GM21526 (cell line): ENCODE results near the gene LSM4.

Source experiments
- ATAC-seq: cut with Tn5 transposase; IDR thresholded peaks from one replicate; pipeline ENCODE4 v1.9.1; 2021; ENCODE audit warnings: moderate library complexity; ENCODE audit not compliant: unreplicated experiment, low FRiP score

LSM4 gene

DNA sequence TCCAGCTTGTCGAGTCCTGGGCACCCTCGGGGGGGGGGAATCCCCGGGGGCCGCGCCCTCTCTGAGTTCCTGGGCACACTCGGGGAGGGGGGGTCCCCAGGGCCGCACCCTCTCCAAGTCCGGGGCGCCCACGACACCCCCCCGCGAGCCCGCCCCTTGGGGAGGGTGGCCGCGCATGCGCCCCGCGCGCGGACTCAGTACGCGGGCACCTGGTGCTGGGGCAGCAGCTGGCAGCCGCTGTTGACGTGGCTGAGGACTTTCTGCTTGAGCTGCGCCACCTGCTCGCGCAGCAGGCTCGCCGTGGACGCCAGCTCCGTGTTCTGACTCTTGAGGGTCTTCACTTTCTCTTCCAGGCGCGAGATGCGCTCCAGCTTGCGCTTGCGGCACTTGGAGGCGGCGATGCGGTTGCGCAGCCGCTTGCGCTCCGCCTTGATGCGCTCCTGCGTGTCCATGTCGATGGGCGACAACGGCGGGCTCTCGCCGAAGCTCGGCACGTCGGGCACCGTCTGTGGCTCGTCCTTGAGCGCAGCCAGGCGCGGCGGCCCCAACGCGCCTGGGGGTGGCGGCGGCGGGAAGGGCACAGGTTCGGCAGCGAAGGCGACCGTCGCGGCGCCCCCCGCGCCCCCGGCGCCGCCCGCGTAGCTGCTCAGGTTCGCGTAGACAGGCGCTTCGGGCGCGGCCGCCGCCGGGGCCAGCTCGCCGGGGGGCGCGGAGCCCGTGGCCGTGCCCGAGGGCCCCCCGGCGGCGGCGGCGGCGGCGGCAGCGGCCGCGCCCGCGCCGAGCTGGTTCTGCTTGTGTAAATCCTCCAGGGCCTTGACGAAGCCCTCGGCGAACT lies 42.4 kb downstream of the LSM4 start:
- no peak for ATAC-seq

DNA sequence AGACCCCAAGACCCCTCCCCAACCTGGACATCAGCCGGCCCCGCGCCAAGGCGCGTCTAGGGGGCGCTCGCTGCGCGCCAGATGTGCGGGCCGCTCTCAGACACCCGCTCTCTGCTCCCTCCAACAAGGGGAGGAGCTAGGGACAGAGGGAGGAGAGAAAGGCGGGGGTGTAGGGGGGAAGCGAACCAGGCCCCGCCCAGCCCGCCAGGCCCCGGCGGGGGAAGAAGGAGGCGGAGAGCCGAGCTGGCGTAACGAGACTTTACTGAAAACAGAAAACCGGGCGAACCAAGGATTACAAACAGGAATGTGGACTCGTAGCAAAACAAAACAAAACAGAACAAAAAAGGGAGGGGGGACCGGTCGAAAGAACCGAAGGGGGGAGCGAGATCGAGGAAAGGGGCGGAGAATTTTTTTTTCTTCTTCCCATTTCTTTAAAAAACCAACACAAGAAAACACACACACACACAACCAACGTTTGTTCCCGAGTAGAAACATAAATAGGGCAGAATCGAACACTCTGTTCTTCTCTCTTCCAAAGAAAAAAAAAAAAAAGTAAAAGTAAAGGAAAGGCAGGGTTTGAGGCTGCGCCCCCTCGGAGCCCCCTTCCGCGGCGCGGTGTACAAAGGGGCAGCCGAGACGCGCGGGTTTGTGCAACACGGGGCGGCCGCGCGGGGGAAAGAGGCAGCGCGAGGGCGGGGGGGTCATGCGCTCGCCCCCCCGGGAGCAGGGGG lies 43.2 kb downstream of the LSM4 start:
- ATAC-seq: no peak

DNA sequence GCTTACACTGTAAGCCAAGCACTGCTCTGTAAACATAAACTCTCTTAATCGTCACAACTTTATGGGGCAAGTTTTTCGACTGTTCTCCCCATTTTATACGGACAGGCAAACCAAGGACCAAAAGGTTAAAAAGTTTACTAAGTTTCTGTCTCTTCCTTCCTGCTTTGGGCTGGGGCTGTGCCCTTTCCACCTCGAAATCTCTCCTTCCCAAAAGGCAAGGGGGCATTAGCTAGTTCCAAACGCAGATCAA lies 43.7 kb downstream of the LSM4 start:
- no peak for ATAC-seq

DNA sequence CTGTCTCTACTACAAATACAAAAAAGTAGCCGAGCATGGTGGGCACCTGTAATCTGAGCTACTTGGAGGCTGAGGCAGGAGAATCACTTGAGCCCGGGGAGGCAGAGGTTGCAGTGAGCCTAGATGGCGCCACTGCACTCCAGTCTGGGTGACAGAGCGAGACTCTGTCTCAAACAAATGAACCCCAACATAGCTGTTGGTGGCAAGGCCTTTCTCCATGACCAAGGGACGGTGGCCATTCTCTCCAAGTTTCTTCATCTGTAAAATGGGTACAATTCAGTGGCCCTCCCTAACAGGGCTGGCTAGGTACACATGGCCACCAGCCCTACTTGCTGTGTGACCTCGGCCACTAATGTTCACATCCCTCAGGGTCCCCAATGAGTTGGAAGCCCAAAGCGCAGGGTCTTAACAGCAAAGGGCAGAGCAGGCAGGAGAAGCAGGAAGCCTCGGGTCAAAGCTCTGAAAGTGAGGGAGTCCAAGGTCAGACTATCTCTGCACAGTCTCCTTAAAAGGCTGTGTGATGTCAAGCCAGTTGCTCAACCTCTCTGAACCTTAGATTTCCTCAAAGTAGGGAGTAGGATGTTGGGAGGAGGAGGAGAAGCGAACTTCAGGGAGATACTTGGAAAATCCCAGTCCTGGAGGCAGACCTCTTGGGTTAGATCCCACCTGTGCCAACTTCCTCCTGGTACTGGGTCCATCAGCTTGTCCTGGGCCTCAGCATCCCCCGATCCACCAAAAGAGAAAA lies 44.2 kb downstream of the LSM4 start:
- no peak for ATAC-seq

DNA sequence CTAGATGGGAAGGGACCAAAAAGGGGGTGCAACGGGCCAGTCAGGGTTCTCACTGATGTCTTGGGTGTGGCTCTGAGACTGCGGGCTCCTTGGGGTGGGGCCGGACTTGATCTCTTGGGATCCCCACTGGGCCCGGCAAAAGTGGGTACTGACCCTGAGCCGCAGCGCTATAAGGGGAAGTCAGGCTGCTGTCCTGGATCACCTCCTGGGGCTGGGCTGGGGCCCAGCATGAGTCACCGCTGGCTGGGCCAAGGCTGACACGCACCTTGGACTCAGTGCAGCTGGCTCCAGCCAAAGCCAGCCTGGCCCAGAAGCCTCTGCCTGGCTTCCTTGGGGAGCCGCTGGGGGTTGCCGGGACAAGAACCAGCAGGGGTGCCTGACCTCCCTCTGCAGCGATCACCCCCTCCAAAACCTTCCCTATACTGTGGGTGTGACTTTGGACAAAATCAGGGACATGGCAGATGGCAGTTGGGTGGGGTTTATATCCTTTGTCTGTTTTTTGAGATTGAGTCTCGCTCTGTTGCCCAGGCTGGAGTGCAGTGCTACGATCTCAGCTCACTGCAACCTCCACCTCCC lies 48.0 kb downstream of the LSM4 start:
- no peak for ATAC-seq

DNA sequence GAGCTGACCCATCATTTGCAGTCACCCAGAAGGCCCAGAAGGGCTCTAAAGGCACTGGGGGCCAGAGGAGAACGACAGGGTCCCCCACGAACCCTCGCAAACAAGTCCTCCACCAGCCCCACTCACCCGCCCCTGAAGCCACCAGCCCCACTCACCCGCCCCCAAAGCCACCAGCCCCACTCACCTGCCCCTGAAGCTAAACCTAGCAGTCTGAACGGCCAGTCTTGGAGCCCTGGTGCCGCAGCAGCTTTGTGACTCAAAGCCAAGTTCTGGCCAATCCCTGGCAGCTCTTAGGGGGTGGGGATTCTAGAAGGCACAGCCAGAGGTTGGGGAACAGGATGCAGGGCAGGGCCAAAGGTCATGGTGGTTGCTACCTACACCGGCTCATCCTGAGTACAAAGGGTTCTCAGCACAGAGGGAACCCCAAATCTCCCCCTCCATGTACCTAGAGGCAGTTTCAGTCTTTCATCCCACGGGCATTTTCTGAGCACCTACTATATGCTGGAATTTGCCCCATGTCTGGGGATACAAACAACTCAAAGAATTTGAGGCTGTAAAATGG lies 48.6 kb downstream of the LSM4 start, which contains the start of gene IQCN:
IQCN (minus strand) TSS at position 234 of the 562 bp plus-strand sequence. CDS start 4,974 bp downstream, outside the sequence.
- no peak for ATAC-seq

DNA sequence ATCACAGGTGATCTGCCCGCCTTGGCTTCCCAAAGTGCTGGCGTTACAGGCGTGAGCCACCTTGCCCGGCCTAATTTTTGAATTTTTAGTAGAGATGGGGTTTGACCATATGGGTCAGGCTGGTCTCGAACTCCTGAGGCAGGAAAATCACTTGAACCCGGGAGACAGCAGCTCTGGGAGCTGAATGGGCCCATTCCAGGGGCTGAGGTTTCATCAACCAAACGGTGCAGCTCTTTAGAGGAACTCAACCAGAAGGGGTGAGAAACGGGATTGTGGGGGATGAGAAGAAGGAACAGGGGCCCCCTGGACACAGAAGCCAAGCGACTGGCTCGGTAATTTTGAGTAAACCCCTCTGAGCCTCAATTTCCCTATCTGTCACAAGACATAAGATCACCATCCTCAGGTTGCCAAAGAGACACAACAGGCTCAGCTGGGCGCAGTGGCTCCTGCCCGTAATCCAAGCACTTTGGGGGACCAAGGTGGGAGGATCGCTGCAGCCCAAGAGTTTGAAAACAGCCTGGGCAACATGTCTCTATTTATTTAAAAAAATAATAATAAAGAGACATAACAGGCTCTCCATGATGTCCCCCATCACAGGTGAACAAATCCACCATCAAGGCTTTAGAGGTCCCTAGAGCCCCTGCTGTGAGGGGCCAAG lies 49.2 kb downstream of the LSM4 start:
- ATAC-seq: no peak

DNA sequence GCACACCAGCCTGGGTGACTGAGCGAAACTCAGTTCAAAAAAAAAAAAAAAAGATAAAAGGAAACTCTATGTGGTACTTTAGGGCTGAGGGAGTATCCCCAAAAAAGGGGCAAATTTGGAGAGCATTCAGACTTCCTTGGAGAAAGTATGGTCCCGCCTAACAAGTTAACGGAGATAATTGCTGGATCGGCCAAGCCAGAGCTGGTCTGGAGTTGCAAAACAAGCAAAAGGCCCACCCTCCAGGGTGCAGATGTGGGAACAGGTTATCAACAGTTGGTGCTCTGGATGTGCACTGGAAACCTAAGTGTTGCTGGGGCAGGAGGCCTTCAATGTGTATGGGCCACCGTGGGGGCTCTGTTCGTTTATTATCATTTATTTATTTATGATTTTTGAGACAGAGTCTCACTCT lies 51.4 kb downstream of the LSM4 start:
- no peak for ATAC-seq

DNA sequence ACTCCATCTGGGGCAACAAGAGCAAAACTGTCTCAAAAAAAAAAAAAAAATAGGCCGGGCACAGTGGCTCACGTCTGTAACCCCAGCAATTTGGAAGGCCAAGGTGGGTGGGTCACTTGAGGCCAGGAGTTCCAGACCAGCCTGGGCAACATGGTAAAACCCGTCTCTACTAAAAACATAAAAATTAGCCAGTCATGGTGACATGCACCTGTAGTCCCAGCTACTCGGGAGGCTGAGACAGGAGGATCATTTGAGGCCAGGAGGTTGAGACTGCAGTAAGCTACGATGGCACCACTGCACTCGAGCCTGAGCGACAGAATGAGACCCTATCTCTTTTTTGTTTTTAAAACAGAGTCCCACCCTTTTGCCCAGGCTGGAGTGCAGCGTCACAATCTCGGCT lies 52.5 kb downstream of the LSM4 start:
- ATAC-seq: no peak

DNA sequence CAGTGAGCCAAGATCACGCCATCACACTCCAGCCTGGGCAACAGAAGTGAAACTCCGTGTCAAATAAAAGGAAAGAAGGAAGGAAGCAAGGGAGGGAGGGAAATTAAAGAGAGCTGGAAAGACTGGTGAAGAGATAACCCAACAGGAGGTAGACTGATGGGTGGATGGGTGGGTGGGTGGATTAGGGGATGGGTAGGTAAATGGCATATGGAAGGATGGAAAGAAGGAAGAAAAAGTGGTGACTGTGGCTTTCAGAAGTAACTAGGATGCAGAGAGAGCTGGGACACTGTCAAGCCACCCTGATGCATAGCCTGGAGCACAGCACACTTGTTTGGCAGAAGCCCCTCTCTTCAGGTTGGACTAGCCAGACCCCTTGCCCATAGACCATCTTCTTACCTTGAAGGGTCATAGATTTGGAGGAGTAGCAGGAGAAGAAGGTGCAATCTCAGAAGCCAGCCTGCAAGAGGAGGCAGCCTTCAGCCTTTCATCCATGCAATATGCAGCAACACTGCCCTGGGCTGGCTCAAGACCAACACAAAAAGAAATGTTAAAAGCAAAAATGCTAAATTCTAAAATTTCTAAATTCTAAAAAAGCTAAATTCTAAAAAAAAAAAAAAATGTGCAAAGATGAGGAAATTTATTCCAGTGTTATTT lies 53.7 kb downstream of the LSM4 start:
- no peak for ATAC-seq

DNA sequence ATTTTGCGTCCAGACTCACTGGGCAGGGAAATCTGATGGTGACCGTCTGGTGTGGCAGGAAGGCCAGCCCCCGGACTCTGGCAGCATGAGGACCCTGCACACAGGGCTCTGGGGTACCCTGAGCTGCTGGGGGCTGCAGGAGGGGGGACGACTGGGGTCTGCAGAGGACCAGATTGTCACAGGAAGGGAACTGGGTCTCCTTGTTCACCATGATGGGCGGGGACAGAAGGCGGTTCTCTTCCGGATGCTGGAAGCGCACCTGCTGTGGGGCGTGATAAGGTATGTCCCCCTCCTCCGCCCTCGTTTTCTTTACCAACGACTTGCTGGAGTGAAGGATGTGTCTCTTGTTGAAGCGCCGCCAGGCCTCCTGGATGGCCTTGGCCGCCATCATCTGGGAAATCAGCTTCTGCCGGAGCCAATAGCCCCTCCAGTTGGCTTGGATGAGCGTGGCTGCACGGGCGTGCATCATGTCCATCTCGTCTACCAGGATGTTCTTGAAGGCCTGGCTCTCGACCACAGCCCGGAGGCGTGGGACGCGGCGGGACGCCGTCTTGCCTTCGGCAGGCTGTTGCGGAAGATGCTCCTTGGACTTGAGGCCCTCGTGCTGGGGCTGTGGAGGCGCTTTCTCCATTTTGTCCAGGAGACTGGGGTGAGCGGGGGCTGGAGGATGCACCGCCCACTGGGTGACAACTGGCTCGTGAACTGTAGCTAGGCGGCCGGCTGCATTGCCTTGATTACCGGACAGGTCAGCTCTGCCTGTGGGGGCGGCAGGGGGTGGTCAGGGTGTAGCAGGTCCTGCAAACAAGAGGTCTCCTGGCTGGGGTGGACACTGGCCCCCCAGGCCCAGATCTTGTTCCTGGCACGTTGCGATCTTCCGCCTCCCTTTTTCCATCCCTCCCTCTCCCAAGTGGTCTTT lies 55.8 kb downstream of the LSM4 start:
- ATAC-seq: no peak

DNA sequence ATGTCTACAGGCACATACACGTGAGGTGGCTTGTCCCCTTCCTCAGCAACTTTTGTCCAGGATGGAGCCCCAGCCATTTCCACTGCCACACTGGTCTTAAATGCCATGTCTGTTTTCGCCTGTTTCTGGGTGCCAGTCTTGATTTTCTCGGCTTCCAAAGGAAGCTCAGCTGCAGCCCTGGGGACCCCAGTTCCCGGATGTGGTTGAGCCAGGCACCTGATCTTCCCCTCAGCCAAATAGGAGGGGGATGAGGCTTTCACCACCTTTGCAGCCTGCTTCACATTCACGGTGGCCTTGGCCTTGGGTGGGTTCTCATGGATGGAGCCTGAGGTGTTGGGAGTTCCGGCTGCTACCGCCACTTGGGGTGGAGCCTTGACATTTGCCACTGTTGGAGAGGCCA lies 57.3 kb downstream of the LSM4 start:
- no peak for ATAC-seq

DNA sequence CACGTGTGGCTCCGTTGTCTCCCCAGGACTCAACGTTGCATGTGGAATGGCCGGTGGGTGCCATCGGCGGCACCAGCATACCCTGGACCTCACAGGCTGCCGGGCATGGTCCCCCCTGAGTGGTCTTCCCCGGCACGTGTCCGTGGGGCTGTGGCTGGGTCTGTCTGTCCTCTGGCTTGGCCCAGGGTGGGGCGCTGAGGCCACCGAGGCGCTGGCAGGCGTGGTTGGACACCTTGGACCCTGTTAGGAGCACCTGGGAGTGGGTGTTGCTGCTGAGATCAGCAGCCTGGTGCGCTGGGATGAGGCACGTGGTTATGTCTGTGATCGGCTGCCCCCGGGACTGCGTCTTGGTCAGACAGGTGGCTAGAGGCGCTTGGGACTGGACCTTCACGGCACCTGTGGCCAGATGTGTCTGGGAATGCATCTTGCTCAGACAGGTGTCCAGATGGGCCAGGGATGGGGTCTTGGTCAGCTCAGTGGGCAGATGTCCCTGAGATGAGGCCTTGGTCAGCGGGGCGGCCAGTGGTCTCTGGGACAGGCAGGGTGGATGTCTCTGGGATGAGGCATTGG lies 57.8 kb downstream of the LSM4 start:
- no peak for ATAC-seq

DNA sequence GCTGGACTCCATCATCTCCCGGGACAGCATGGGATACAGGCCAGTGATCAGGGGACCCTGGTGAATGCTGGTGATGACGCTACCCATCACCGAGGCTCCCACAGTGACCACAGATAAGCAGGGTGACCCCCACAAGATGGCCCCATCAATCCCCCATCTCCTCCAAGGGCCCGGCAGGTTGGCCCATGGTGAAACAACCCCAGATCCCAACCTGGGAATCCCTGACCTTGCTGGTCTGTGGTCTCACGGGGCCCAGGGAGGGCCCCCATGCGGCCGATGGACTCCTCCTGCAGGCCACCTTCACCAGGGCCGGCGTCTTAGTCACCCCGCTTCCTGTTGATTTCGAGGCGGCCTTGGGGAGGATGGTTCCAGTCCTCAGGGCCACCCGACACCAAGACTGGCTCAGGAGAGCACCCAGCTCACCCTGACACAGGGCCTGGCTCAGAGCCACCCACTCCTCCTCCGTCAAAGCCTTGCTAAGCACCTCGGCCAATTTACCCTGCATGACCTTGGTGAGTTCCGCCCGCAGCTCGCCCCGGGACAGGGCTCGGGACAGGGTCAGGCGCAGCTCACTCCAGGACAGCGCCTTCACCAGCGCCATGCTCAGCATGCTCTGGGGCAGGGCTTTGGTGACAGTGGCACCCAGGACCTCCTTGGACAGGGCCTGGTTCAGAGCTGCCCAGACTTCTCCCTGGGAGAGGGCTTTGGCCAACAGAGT lies 58.6 kb downstream of the LSM4 start:
- ATAC-seq: no peak

DNA sequence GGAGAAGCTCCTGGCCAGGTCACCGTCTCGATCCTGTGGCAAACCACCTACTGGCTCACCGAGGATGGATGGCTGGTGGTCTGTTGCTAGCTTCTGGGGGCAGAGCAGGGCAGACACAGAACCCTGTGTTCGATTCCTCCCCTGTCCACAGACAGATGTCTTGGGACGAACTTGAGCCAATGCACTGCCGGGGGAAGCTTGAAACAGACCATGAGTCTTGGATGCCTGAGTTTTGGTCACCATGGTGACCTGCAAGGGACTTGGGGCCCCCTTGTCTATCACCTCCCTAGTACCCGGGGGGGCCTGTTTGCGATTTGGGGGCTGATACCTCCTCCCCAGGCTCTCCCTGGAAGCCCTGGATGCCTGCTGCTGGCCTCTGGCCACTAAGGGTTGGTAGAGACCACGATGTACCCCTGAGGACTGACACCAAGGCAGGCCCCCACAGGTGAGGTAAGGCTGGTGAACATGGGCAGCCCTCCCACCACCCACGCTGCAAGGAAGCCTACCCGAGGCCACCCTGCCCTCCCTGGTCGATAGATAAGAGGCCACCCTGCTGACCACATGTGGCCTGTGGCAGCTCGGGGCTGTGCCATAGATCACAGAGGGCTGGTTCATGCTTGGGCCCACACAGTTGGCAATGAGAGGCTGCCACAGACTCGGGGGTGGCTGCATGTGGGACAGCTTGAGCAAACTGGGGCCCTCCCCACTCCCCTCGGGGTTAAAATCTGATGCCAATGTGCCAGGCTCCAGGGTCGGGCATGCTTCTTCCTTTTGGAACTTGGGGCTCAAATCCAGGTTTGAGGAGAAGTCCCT lies 59.3 kb downstream of the LSM4 start:
- no peak for ATAC-seq

DNA sequence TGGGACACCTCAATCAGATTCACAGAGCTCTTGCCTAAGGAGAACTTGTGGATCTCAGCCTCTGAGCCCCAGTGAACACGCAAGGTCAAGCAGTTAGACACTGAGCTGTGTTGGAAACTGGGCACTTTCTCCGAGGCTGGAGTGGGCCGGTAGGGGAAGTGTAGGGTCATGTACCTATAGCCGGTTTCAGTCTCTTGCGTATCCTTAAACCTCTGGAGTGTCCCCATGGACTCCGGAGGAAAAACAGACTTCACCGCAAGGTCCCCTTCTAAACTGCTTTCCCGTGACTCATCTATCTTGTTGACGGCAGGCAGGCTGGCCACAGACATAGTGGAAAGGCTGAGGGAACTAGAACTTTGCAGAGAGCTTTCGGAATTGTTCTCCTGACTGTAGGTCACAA lies 60.0 kb downstream of the LSM4 start:
- no peak for ATAC-seq

DNA sequence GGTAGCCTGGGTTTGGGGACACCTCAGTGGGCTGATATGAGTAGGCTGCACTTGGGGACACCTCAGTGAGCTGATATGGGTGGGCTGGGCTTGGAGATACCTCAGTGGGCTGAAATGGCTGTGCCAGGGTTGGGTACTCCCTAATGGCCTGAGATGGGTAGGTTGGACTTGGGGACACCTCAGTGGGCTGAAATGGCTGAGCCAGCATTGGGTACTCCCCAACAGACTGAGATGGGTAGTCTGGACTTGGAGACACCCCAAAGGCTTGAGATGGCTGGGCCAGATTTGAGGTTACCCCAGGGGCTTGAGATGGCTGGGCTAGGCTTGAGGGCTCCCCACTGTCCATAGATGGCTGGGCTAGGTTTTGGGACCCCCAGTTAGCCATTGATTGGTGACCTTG lies 60.7 kb downstream of the LSM4 start:
- no peak for ATAC-seq
